ENCODE measurements around the gene GOLGA5.
"Not testable (repeated sequence)": the region's sequence is repeated elsewhere in the genome, so short reads cannot be mapped to it uniquely, and the experiment has no call there.

Gene GOLGA5, protein sequence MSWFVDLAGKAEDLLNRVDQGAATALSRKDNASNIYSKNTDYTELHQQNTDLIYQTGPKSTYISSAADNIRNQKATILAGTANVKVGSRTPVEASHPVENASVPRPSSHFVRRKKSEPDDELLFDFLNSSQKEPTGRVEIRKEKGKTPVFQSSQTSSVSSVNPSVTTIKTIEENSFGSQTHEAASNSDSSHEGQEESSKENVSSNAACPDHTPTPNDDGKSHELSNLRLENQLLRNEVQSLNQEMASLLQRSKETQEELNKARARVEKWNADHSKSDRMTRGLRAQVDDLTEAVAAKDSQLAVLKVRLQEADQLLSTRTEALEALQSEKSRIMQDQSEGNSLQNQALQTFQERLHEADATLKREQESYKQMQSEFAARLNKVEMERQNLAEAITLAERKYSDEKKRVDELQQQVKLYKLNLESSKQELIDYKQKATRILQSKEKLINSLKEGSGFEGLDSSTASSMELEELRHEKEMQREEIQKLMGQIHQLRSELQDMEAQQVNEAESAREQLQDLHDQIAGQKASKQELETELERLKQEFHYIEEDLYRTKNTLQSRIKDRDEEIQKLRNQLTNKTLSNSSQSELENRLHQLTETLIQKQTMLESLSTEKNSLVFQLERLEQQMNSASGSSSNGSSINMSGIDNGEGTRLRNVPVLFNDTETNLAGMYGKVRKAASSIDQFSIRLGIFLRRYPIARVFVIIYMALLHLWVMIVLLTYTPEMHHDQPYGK

DNA sequence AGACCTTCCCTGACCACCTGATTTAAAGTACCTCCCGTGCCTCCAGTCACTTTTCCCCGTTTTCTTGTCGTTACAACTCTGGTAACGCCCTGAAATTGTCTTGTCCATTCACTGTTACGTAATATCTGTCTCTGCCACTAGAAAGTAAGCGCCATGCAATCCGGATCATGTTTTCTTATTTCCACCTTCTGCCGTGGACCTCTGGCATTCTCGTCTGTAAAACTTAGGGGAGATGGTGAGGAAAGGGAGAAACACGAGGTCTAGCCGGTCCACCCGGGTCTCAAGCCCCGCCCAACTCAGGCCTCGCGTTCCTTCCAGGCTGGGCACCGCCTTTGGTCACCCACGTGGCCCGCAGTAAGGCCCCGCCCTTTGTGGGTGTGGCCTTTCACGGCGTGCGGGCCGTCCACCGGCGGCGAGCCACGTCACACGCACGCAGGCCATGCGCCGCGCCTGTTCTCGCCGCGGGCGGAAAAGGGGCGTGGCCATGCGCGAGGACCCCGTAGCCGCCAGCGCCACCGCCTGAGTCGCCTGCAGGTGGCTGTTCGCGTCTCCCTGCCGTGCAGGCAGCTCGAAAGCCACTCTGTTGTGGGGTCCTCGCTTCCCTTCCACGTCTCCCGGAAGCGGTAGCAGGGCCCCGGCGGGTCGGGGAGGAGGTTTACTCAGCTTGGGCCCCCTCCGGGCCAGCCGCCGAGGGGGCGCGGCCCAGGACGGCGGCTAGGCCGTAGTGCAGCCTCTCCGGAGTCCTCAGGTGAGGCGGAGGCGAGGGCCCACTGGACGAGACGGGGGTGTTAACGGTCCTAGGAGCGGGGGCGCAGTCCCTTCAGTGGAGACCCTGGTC is at the start of gene GOLGA5:
TSS of gene GOLGA5 (plus strand) at position 597 of the 838 bp plus-strand sequence. CDS start 3,133 bp downstream, outside the sequence.
- ATAC-seq: peak; percentile 94 to 95

DNA sequence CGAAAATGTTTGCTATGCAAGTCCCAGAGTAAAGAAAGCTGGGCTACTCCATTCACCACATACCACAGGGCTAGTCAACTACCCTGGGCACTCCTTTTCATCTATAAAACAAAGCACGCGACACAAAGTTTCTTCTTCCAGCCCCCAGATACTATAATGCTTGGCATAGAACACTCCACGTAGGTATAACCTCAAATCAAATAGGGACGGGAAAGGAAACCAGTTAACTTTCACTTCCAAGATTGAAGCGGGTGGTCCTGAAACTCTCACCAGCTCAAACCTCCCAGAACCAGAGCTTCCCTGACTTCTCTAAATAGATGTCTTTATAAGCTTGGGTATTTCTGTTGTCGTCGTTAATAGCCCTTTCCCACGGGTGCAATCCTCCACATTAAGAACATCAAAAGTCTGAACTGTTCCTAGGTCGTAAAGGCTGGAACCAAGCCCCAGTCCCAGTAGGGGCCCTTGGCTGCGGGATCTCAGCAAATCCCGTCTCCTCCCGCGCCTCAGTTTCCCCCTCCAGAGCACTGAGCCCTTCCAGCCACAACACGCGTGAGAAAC is 46.3 kb upstream of the GOLGA5 start:
- no peak for ATAC-seq

DNA sequence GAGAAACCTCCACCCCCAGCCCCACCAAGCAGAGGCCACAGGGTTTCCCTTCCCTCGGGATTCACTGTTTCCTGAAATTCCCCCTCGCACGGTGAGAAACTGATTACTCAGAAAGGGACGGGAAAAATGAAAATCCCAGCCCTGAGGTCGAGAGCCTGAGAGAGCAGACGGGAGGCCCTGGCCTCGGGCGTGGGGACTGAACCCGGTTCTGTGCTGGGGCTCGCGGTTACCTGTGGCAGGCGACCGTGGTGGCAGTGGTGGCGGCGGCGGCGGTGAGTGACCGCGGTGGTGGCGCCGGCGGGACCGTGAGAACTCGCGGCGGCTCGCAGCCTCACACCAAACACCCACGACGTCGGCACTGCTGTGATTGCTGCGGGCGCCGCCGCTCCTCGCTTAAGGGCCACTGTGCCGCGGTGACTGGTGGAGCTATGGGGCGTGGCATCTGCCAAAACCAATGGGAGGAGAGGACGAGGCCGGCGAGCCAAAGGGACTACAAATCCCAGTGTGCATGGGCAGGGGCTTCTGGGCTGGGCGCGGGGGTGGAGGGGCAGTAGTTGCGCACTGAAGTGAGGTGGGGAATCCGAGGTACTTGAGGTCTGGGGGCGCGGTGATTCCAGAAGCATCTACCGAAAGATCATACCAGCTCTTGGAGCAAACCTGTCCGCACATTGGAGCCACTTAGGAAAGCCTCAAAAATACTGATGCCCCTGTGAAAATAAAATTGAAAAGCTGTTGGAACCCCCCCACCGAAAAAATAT is 45.7 kb upstream of the GOLGA5 start, which contains the start of gene LGMN:
TSS of gene LGMN (minus strand) at position 369 of the 758 bp plus-strand sequence. CDS start 15,841 bp downstream, outside the sequence.
- peak; percentile 98 for ATAC-seq

- ATAC-seq: not testable (repeated sequence)
Observed at GRCh38 chr14:92750222-92750728, 43.8 kb upstream of the GOLGA5 start.

GRCh38 chr14:92750994-92751400 is 43.1 kb upstream of the GOLGA5 start:
- ATAC-seq: no peak

- ATAC-seq: no peak
Observed at GRCh38 chr14:92751819-92752218, 42.3 kb upstream of the GOLGA5 start.

DNA sequence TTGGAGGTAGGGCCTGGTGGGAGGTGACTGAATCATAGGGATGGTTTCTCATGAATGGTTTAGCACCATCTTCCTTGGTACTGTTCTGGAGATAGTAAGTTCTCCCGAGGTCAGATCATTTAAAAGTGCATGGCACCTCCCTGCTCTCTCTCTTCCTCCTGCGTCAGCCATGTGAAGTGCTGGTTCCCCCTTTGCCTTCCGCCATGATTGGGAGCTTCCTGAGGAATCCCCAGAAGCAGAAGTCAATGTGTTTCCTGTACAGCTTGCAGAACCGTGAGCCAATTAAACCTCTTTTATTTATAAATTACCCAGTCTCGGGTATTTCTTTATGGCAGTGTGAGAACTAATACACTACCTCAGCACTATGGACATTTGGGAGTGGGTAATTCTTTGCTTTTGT is 40.9 kb upstream of the GOLGA5 start:
- ATAC-seq: no peak

DNA sequence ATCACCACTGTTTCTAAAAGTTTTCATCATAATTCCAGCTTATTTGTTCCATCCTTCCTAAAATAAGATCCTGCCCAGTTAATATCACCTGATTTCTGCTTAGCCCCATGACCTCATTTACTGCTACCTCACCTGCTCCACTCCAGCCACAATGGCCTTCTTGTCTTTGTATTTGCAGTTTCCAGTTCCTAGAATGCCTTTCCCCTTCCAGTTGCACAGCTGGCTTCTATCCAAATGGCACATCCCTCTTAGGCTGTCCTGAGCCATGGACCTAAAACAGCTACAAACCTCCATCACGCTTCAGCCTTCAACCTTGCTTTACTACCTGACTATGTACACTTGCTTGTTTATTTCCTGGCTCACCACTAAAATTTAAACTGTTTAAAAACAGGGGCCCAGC is 39.1 kb upstream of the GOLGA5 start:
- ATAC-seq: no peak

GRCh38 chr14:92755495-92755894 is 38.6 kb upstream of the GOLGA5 start:
- ATAC-seq: peak; percentile 27 to 67

DNA sequence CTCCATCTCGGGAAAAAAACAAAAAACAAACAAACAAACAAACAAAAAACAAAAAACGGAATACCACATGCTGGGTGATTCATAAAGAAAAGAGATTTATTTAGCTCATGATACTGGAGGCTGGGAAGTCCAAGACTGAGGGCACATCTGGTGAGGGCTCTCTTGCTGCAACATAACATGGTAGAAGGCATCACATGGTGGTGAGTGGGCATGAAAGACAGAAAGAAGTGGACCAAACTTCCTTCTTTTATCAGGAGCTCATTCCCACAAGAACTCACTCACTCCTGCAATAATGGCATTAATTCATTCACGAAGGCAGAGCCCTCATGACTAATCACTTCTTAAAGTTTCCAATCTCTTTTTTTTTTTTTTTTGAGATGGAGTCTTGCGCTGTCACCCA is 37.7 kb upstream of the GOLGA5 start:
- ATAC-seq: no peak

GRCh38 chr14:92759300-92759678 is 34.8 kb upstream of the GOLGA5 start:
- peak in 1 of 2 donors; percentile 42 for ATAC-seq

- peak; percentile 60 to 62 for ATAC-seq
Observed at GRCh38 chr14:92759679-92760523, 34.2 kb upstream of the GOLGA5 start.

- ATAC-seq: no peak
Observed at GRCh38 chr14:92760524-92760805, 33.6 kb upstream of the GOLGA5 start.

DNA sequence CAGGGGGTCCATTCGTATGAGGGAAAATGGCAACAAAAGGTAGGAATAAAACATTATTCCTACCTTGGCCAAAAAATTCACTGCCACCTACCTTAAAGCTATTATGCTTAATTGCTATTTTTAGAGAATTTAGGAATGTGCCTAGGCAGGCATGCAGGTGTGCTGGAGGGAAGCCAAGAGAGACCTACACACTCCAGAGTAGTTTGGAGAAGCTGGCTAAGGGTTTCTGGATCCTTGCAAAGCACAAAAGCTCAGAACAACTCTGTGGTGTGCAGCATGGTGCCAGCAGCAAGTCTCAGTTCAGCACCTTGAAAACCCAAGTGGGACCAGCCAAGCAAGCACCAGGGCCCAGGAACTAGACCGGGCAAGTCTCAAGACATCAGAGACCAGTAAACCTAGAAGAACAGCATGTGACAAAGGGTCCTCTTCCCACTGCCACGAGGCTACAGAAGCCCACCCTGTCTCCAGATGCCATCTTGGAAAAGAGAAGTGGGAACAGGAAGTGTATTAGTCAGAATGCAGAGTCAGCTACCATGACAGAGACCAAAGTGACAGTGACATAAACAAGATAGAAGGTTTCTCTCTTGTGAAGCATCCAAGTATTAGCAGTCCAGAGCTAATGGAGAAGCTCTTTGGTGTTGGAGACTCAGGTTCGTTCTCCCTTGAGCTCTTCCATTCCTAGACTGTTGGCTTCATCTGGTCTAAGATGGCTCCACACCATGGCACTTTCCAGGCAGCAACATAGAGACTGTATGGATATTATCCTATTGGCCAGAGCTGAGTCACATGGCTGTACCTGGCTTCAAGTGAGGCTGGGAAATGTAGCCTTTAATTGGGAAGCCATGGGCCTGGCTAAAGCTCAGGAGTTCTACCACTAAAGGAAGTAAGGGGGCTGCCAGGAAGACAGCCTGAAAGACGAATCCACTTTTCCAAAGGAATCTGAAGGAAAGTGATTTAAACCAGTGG is 30.2 kb upstream of the GOLGA5 start:
- not testable (repeated sequence) for ATAC-seq

GRCh38 chr14:92768236-92768635 is 25.9 kb upstream of the GOLGA5 start:
- ATAC-seq: peak; percentile 93

- ATAC-seq: no peak
Observed at GRCh38 chr14:92768795-92769194, 25.3 kb upstream of the GOLGA5 start.

GRCh38 chr14:92770484-92770883 is 23.6 kb upstream of the GOLGA5 start:
- peak; percentile 26 to 42 for ATAC-seq

DNA sequence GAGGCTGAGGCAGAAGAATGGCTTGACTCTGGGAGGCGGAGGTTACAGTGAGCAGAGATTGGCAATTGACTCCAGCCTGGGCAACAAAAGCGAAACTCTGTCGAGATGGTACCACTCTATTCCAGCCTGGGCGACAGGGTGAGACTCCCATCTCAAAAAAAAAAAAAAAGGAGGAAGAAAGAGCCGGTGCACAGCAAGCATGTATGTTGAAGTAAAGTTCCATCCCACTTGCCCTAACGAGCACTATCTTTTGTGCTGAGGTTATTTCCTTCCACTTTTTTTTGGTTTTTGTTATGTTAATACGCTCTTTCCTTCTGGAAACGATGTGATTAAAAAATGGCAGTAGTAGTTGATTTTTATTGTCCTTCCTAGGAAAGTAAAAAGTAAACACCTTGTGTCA is 19.5 kb upstream of the GOLGA5 start:
- ATAC-seq: no peak

DNA sequence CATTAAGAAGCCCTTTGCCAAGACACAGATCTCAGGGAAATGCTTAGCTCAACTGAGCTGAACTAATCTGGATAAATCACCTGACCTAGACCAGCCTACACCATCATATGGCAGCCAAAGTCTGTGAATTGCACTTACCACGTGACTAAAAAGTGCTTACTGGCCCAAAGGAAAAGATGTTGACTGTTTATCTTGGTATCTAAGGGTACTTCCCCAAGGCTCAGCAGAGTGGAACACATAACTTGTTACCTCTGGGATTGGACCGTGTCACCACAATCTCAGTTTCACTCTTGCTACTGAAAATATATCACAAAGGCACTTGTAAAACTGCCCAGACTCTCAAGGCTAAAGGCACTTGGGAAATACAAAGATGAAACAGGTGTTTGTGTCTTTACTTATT is 18.8 kb upstream of the GOLGA5 start:
- peak; percentile 75 to 79 for ATAC-seq
